ENCODE results near the gene HLA-DOA.

HLA-DOA gene

GRCh38 chr6:32962213-32962826, 47.1 kb downstream of the HLA-DOA start:
- no peak for DNase-seq

GRCh38 chr6:32960563-32960962, 48.8 kb downstream of the HLA-DOA start:
- no peak for DNase-seq

DNA sequence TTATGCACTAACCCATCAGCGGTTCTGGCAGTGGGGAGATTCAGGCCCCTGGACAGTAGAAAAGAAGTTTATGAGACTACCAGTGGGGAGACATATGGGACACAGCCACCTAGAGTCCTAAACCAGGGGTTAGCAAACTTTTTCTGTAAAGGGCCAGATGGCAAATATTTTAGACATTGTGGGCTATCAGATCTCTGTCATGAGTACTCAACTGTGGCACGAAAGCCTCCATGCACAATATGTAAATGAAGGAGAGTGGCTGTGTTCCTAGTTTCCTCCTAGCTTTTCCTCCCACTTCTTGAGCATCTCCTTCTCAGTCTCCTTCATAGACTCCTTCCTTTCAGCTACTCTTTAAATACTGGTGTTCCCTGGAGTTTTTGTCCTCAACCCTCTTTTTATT, 53.2 kb downstream of the HLA-DOA start:
- DNase-seq, result no peak

- no peak for DNase-seq
Measured at GRCh38 chr6:32954986-32955802, 54.2 kb downstream of the HLA-DOA start.

DNA sequence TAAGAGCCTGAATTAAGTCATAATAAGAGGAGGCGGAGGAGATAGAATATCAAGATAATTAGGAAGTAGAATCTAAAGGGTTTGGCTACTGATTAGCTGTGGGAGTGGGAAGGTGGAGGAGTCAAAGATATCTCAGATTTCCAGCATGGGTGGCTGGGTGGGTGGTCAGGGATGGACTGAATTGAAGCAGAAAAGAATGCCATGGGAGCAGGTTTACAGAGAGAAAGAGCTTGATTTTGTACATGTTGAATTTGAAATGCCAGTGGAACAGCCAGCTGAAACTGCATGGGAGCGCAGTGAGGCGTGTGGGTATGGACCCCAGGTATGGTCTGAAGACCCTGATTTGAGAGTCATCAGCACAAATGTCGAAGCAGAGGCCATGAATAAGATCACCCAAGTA, 55.1 kb downstream of the HLA-DOA start:
- DNase-seq, result no peak
